Eye (tissue), 1 donor: ENCODE measurements around the gene MTFR2.
A peak's percentile ranks its signal among the peaks of the same experiment; 100 is the strongest.

Experiments
- DNase-seq: peaks from one replicate; pipeline ENCODE4 v3.0.0-alpha.2; 2015

The MTFR2 gene

GRCh38 chr6:136249811-136250685 is at the start of gene MTFR2:
Gene MTFR2, minus strand, starts transcription at chr6:136250311. Its CDS starts 1,212 bp downstream, at chr6:136249099.
- DNase-seq, result peak; percentile 99

GRCh38 chr6:136294621-136295020 is 44.5 kb upstream of the MTFR2 start:
- no peak for DNase-seq

GRCh38 chr6:136290410-136291010 is 40.4 kb upstream of the MTFR2 start:
- no peak for DNase-seq

GRCh38 chr6:136289579-136290409 is 39.7 kb upstream of the MTFR2 start, which contains the start of gene BCLAF1:
Gene BCLAF1, minus strand, starts transcription at chr6:136289846. Its CDS starts 9,980 bp downstream, at chr6:136279866.
- DNase-seq, result peak; percentile 100

GRCh38 chr6:136289327-136289578 is 39.1 kb upstream of the MTFR2 start:
- DNase-seq, result peak; percentile 98

- DNase-seq, result peak; percentile 87
These were observed 38.6 kb upstream of the MTFR2 start for GRCh38 chr6:136288566-136289326.

GRCh38 chr6:136284909-136285308 is 34.8 kb upstream of the MTFR2 start:
- no peak for DNase-seq

- DNase-seq, result no peak
These were observed 32.8 kb upstream of the MTFR2 start for GRCh38 chr6:136282906-136283305.

GRCh38 chr6:136280032-136280609 is 30.0 kb upstream of the MTFR2 start:
- DNase-seq, result no peak

GRCh38 chr6:136274062-136274461 is 24.0 kb upstream of the MTFR2 start:
- no peak for DNase-seq

- DNase-seq, result no peak
These were observed 15.0 kb upstream of the MTFR2 start for GRCh38 chr6:136265101-136265500.

- no peak for DNase-seq
These were observed 12.8 kb upstream of the MTFR2 start for GRCh38 chr6:136262940-136263339.

- DNase-seq, result no peak
These were observed 4.8 kb upstream of the MTFR2 start for GRCh38 chr6:136254851-136255466.

GRCh38 chr6:136253734-136254133 is 3.6 kb upstream of the MTFR2 start:
- no peak for DNase-seq

- DNase-seq, result no peak
These were observed 2.3 kb upstream of the MTFR2 start for GRCh38 chr6:136252441-136252840.

GRCh38 chr6:136251394-136251793 is 1.3 kb upstream of the MTFR2 start:
- peak; percentile 17 for DNase-seq

GRCh38 chr6:136250686-136251008 is 536 bp upstream of the MTFR2 start:
- no peak for DNase-seq

- DNase-seq, result no peak
These were observed 775 bp downstream of the MTFR2 start for GRCh38 chr6:136249336-136249735.

GRCh38 chr6:136244061-136244616 is 6.0 kb downstream of the MTFR2 start:
- no peak for DNase-seq

GRCh38 chr6:136236466-136237293 is 13.4 kb downstream of the MTFR2 start:
- no peak for DNase-seq

- no peak for DNase-seq
These were observed 14.9 kb downstream of the MTFR2 start for GRCh38 chr6:136235233-136235564.
